IMR-90 (cell line): ENCODE results near the gene ZYX. TPM values are rescaled to one million over a fixed set of nuclear protein-coding genes. Genes with fewer than 3 reads are reported as not detected.

Experiments used
- ATAC-seq: fragments of 200-7000 bp; cut with Tn5 transposase; 2 replicates; pipeline ENCODE4 v1.9.1; 2020; ENCODE audit warnings: low read depth, mild to moderate bottlenecking, moderate library complexity
- BruUV-seq: library from RNA; stranded (reverse); fragments of 400-500 nt; replicated peaks from 2 replicates; lab custom pipeline; 2021; lab: Mats Ljungman, UMichigan
- CTCF ChIA-PET: fragments of 300-600 bp; formaldehyde crosslinking; extraction: SDS; loops from one replicate; lab custom pipeline; 2021; ENCODE audit warnings: antibody characterized with exemption; lab: Yijun Ruan, JAX
- POLR2A ChIA-PET: fragments of 300-600 bp; sonication (Branson Sonifier 250); formaldehyde crosslinking; loops from one replicate; lab custom pipeline; 2022; ENCODE audit warnings: antibody characterized with exemption; ENCODE audit not compliant: unreplicated experiment; lab: Charles Lee
- DNase-seq: peaks from one replicate; pipeline ENCODE4 v3.0.0; 2013
- H2AFZ ChIP-seq: replicated peaks from 2 replicates; pipeline ENCODE3; 2013; ENCODE audit warnings: low read length, mild to moderate bottlenecking; ENCODE audit not compliant: poor library complexity
- H2AK5ac ChIP-seq: 2 replicates; pipeline ENCODE4 v1.6.1; 2013; ENCODE audit warnings: low read depth, low read length, inconsistent platforms
- H2AK9ac ChIP-seq: replicated peaks from 2 replicates; pipeline ENCODE3; 2013; ENCODE audit warnings: mild to moderate bottlenecking, low read depth, low read length, moderate library complexity; ENCODE audit not compliant: poor library complexity
- H2BK120ac ChIP-seq: 2 replicates; pipeline ENCODE4 v1.6.1; 2013; ENCODE audit warnings: low read depth, low read length, inconsistent platforms
- H2BK15ac ChIP-seq: 3 replicates; pipeline ENCODE4 v1.6.1; 2013; ENCODE audit warnings: low read depth, low read length, inconsistent platforms
- H2BK20ac ChIP-seq: 2 replicates; pipeline ENCODE4 v1.6.1; 2013; ENCODE audit warnings: low read depth, mild to moderate bottlenecking, inconsistent platforms, low read length, moderate library complexity
- H2BK5ac ChIP-seq: 2 replicates; pipeline ENCODE4 v1.6.1; 2013; ENCODE audit warnings: mild to moderate bottlenecking, low read depth, low read length, inconsistent platforms; ENCODE audit not compliant: poor library complexity, severe bottlenecking
- H3K14ac ChIP-seq: replicated peaks from 2 replicates; pipeline ENCODE4 v1.6.1; 2013; ENCODE audit warnings: low read depth, low read length, inconsistent platforms
- H3K18ac ChIP-seq: 2 replicates; pipeline ENCODE4 v1.6.1; 2013; ENCODE audit warnings: low read depth, low read length, control low read depth
- H3K23ac ChIP-seq: 2 replicates; pipeline ENCODE4 v1.6.1; 2013; ENCODE audit warnings: low read depth, low read length, inconsistent platforms
- H3K27ac ChIP-seq: 2 replicates; pipeline ENCODE4 v1.5.1; 2013; ENCODE audit warnings: mild to moderate bottlenecking, control low read depth, low read length; ENCODE audit not compliant: insufficient read depth
- H3K27me3 ChIP-seq: 2 replicates; pipeline ENCODE4 v1.6.1; 2013; ENCODE audit warnings: low read length; ENCODE audit not compliant: control insufficient read depth, insufficient read depth
- H3K36me3 ChIP-seq: 2 replicates; pipeline ENCODE4 v1.6.1; 2013; ENCODE audit warnings: low read length, mixed read lengths; ENCODE audit not compliant: control insufficient read depth, insufficient read depth
- H3K4ac ChIP-seq: 2 replicates; pipeline ENCODE4 v1.6.1; 2013; ENCODE audit warnings: low read depth, low read length, inconsistent platforms
- H3K4me1 ChIP-seq: 2 replicates; pipeline ENCODE4 v1.6.1; 2013; ENCODE audit warnings: low read length, mixed read lengths; ENCODE audit not compliant: control insufficient read depth, insufficient read depth
- H3K4me2 ChIP-seq: 2 replicates; pipeline ENCODE4 v1.6.1; 2013; ENCODE audit warnings: low read depth, mild to moderate bottlenecking, control low read depth, low read length, moderate library complexity
- H3K4me3 ChIP-seq: 2 replicates; pipeline ENCODE4 v1.5.1; 2013; ENCODE audit warnings: low read depth, mild to moderate bottlenecking, control low read depth, low read length, moderate library complexity; ENCODE audit not compliant: insufficient read depth
- H3K56ac ChIP-seq: 2 replicates; pipeline ENCODE4 v1.6.1; 2013; ENCODE audit warnings: low read length, inconsistent platforms; ENCODE audit not compliant: insufficient read depth; ENCODE audit errors: extremely low read depth
- H3K79me1 ChIP-seq, 2 experiments: 2 replicates each; pipeline ENCODE4 v1.6.1; 2013; ENCODE audit warnings: low read length in 2 of 2, inconsistent platforms in 1 of 2, low read depth in 1 of 2
- H3K9ac ChIP-seq: 2 replicates; pipeline ENCODE4 v1.6.1; 2013; ENCODE audit warnings: low read depth, low read length, control low read depth
- H3K9me1 ChIP-seq: 2 replicates; pipeline ENCODE4 v1.6.1; 2013; ENCODE audit warnings: low read length, inconsistent platforms; ENCODE audit not compliant: insufficient read depth
- H3K9me3 ChIP-seq: 2 replicates; pipeline ENCODE4 v1.6.1; 2013; ENCODE audit warnings: low read length; ENCODE audit not compliant: control insufficient read depth, insufficient read depth
- H4K20me1 ChIP-seq: 2 replicates; pipeline ENCODE4 v1.6.1; 2013; ENCODE audit warnings: low read length, inconsistent platforms; ENCODE audit not compliant: insufficient read depth
- H4K5ac ChIP-seq: 2 replicates; pipeline ENCODE4 v1.6.1; 2013; ENCODE audit warnings: mild to moderate bottlenecking, low read depth, low read length, control low read depth
- H4K8ac ChIP-seq, 2 experiments: 2 replicates each; pipeline ENCODE4 v1.6.1; 2013; ENCODE audit warnings: low read depth in 2 of 2, low read length in 2 of 2, control low read depth in 1 of 2, inconsistent platforms in 1 of 2
- H4K91ac ChIP-seq: 2 replicates; pipeline ENCODE4 v1.6.1; 2013; ENCODE audit warnings: low read depth, low read length, inconsistent platforms; ENCODE audit not compliant: insufficient read depth
- BHLHE40 ChIP-seq: fragments of 150-350 bp; IDR thresholded peaks from 2 replicates; pipeline ENCODE4 v1.6.1; 2016; ENCODE audit warnings: mild to moderate bottlenecking, low read depth, low read length
- CHD1 ChIP-seq: IDR thresholded peaks from 2 replicates; pipeline ENCODE4 v1.6.1; 2012; ENCODE audit warnings: low read depth, low read length, improper control_type of control experiment
- CTCF ChIP-seq: conservative IDR thresholded peaks from 2 replicates; pipeline ENCODE4 v1.5.1; 2012; ENCODE audit warnings: mild to moderate bottlenecking, low read depth, low read length, improper control_type of control experiment
- ELK1 ChIP-seq: fragments of 150-350 bp; IDR thresholded peaks from 2 replicates; pipeline ENCODE4 v1.6.1; 2016; ENCODE audit warnings: low read depth, mild to moderate bottlenecking, low read length, moderate library complexity, borderline replicate concordance
- FOS ChIP-seq: fragments of 150-350 bp; IDR thresholded peaks from 2 replicates; pipeline ENCODE4 v1.6.1; 2016; ENCODE audit warnings: low read depth, low read length
- MAZ ChIP-seq: IDR thresholded peaks from 2 replicates; pipeline ENCODE4 v1.6.1; 2012; ENCODE audit warnings: low read depth, mild to moderate bottlenecking, low read length, improper control_type of control experiment, moderate library complexity, borderline replicate concordance
- NFE2L2 ChIP-seq: fragments of 150-350 bp; IDR thresholded peaks from 2 replicates; pipeline ENCODE4 v1.6.1; 2016; ENCODE audit warnings: low read depth, mild to moderate bottlenecking, low read length
- RAD21 ChIP-seq: IDR thresholded peaks from 2 replicates; pipeline ENCODE4 v1.6.1; 2012; ENCODE audit warnings: low read length, improper control_type of control experiment
- USF2 ChIP-seq: fragments of 150-350 bp; IDR thresholded peaks from 2 replicates; pipeline ENCODE4 v1.6.1; 2017; ENCODE audit warnings: mild to moderate bottlenecking, antibody characterized with exemption, low read length, low read depth
- WGBS, 2 experiments: methylation state at CpG; one replicate each; pipeline versions ENCODE4 v1.1.5 to v1.1.7; 2013; ENCODE audit warnings: missing lambda C conversion rate in 2 of 2; ENCODE audit not compliant: insufficient read length in 1 of 2; ENCODE audit errors: extremely low coverage in 2 of 2; 5-methylcytosine and 5-hydroxymethylcytosine counted together
- dilution Hi-C: fragments of 300-500 bp; cut with HindIII; formaldehyde crosslinking; loops from one replicate; pipeline ENCODE4 v1.14.3; 2018; ENCODE audit warnings: low sequenced_read_pairs; ENCODE audit not compliant: unreplicated experiment
- in situ Hi-C: fragments of 300-500 bp; cut with MboI; formaldehyde crosslinking; loops from 3 replicates; pipeline ENCODE4 v1.14.3; 2019; ENCODE audit warnings: low sequenced_read_pairs, inconsistent platforms, mixed read lengths
- intact Hi-C: fragments of 100-400 bp; cut with micrococcal nuclease; formaldehyde crosslinking; loops from 2 replicates; pipeline ENCODE4 v1.10.0; 2022
- polyA plus RNA-seq, 3 experiments: library from polyadenylated mRNA; depleted of rRNA; stranded (reverse); fragments of >200 nt; gene quantifications; 2 replicates each; pipeline ENCODE4 v1.2.3, GENCODE V29; 2012; ENCODE audit warnings: low replicate concordance in 1 of 3
- total RNA-seq: library from RNA; depleted of rRNA; stranded (reverse); fragments of >200 nt; gene quantifications from 2 replicates; pipeline ENCODE4 v1.2.3, GENCODE V29; 2012

ZYX gene
- total and polyA plus RNA-seq, 2 of the 4 experiments (the other 2 are of a cell fraction): 22.6 to 334 TPM

- dilution Hi-C loops: no loop called here
- POLR2A ChIA-PET: interaction anchor here (0.5 kb wide), 1 partner anchor 125 kb away, joined by 5 read pairs; no protein-coding TSS in a partner anchor
Observed at GRCh38 chr7:143390773-143391317, 9.7 kb downstream of the ZYX start.

More at GRCh38 chr7:143390773-143391317, 9.7 kb downstream of the ZYX start:
- TF ChIP-seq CTCF (no peak), NFE2L2 (no peak), BHLHE40 (no peak), USF2 (no peak), RAD21 (no peak), FOS (no peak), CHD1 (no peak), MAZ (no peak), ELK1 (no peak)
- Histone ChIP-seq H4K91ac (no peak overlapping the region), H3K4me1 (peaks cover 45% of the 10 kb centered on the region), H2BK5ac (peak overlapping the region; percentile 25), H3K9me1 (peaks cover 29% of the 10 kb centered on the region), H3K4me3 (no peak overlapping the region), H4K5ac (no peak overlapping the region), H3K4ac (no peak overlapping the region), H3K9ac (no peak overlapping the region), H2AFZ (no peak overlapping the region), H3K14ac (no peak overlapping the region), H3K23ac (no peak overlapping the region), H2AK9ac (peak overlapping the region; percentile 52), H3K9me3 (no peaks in the 10 kb centered on the region), H3K56ac (no peak overlapping the region), H3K18ac (no peak overlapping the region), H3K79me1 (peaks cover 24 to 66% of the 10 kb centered on the region in 2 experiments; a peak in 3 of 4 replicates), H3K27ac (peak overlapping the region; percentile 45; the same call in 1 of the 2 replicates), H3K4me2 (no peak overlapping the region), H4K8ac (no peak overlapping the region), H2BK15ac (no peak overlapping the region), H2AK5ac (no peak overlapping the region), H3K36me3 (peaks cover 70% of the 10 kb centered on the region), H2BK120ac (no peak overlapping the region), H4K20me1 (peaks cover 83% of the 10 kb centered on the region), H3K27me3 (no peaks in the 10 kb centered on the region), H2BK20ac (no peak overlapping the region)
- DNase-seq (no peak), ATAC-seq (no peak)
- intact Hi-C loops (loop anchor here (5.0 kb wide), 1 partner anchor 101 kb away; no protein-coding TSS in a partner anchor), in situ Hi-C loops (no loop called here)
- CTCF ChIA-PET: no interaction called here
- BruUV-seq: no TSS peak
- WGBS, 2 experiments: 100% methylated on average over 2 of the region's 9 CpGs; no CpG with 5 or more reads in 1 of the 2 experiments
